WTC11 (cell line): Measurements from ENCODE around the gene KCNC3. TPM values are rescaled to one million over a fixed set of nuclear protein-coding genes. Genes with fewer than 3 reads are reported as not detected.

Experiments used
- ATAC-seq: fragments of 200-7000 bp; cut with Tn5 transposase; 2 replicates; pipeline ENCODE4 v1.10.0; 2021; ENCODE audit warnings: mild to moderate bottlenecking, moderate library complexity
- CTCF ChIA-PET: fragments of 300-600 bp; sonication (Branson Sonifier 250); formaldehyde crosslinking; loops from one replicate; lab custom pipeline; 2021; ENCODE audit warnings: antibody characterized with exemption; lab: Charles Lee
- POLR2A ChIA-PET: fragments of 350-600 bp; sonication (Branson Sonifier 250); formaldehyde crosslinking; loops from one replicate; lab custom pipeline; 2021; ENCODE audit warnings: antibody characterized with exemption; lab: Charles Lee
- DNase-seq: peaks from one replicate; pipeline ENCODE4 v3.0.0; 2021; ENCODE audit warnings: low spot score
- H3K27ac Mint-ChIP-seq: 2 replicates; pipeline ENCODE4 v1.8.0; 2021; ENCODE audit warnings: mixed read lengths
- H3K27me3 Mint-ChIP-seq: 2 replicates; pipeline ENCODE4 v1.8.0; 2021; ENCODE audit warnings: low read depth, mild to moderate bottlenecking, moderate library complexity, mixed read lengths
- H3K36me3 Mint-ChIP-seq: 2 replicates; pipeline ENCODE4 v1.8.0; 2021; ENCODE audit warnings: mixed read lengths
- H3K4me1 Mint-ChIP-seq: 2 replicates; pipeline ENCODE4 v1.8.0; 2022; ENCODE audit warnings: mixed read lengths
- H3K4me3 Mint-ChIP-seq: 2 replicates; pipeline ENCODE4 v1.8.0; 2021; ENCODE audit warnings: mild to moderate bottlenecking, moderate library complexity, mixed read lengths
- H3K9me3 Mint-ChIP-seq: 2 replicates; pipeline ENCODE4 v1.8.0; 2021; ENCODE audit warnings: mixed read lengths
- CBFB ChIP-seq: sonication (generic); formaldehyde crosslinking; IDR thresholded peaks from 2 replicates; pipeline ENCODE4 v1.8.1; 2022; ENCODE audit warnings: mild to moderate bottlenecking, low read depth, missing genetic modification reagents
- CREB1 ChIP-seq: sonication (generic); formaldehyde crosslinking; IDR thresholded peaks from 2 replicates; pipeline ENCODE4 v1.8.0; 2023; ENCODE audit warnings: mild to moderate bottlenecking, missing genetic modification reagents
- ELF4 ChIP-seq: sonication (generic); formaldehyde crosslinking; IDR thresholded peaks from 2 replicates; pipeline ENCODE4 v1.8.1; 2022; ENCODE audit warnings: low read depth, mild to moderate bottlenecking, moderate library complexity, missing genetic modification reagents
- ERG ChIP-seq: fragments of 250-450 bp; sonication (Bioruptor Pico); IDR thresholded peaks from 2 replicates; pipeline ENCODE4 v1.8.0; 2021; ENCODE audit warnings: mild to moderate bottlenecking
- ESRRA ChIP-seq: sonication (generic); formaldehyde crosslinking; IDR thresholded peaks from 2 replicates; pipeline ENCODE4 v1.8.1; 2022; ENCODE audit warnings: mild to moderate bottlenecking, missing genetic modification reagents, borderline replicate concordance
- NFYB ChIP-seq: sonication (generic); formaldehyde crosslinking; conservative IDR thresholded peaks from 2 replicates; pipeline ENCODE4 v1.8.0; 2022; ENCODE audit warnings: low read depth, missing genetic modification reagents
- RORB ChIP-seq: fragments of 250-450 bp; sonication (Bioruptor Pico); IDR thresholded peaks from 2 replicates; pipeline ENCODE4 v1.9.0; 2021; ENCODE audit warnings: mild to moderate bottlenecking
- ZNF263 ChIP-seq: sonication (generic); formaldehyde crosslinking; IDR thresholded peaks from 2 replicates; pipeline ENCODE4 v1.8.1; 2022; ENCODE audit warnings: low read depth, mild to moderate bottlenecking, moderate library complexity, missing genetic modification reagents
- ZNF317 ChIP-seq: sonication (generic); formaldehyde crosslinking; IDR thresholded peaks from 2 replicates; pipeline ENCODE4 v1.8.1; 2023; ENCODE audit warnings: low read depth, mild to moderate bottlenecking, moderate library complexity, missing genetic modification reagents, borderline replicate concordance
- total RNA-seq: library from RNA; stranded (reverse); gene quantifications from 3 replicates; pipeline ENCODE4 v1.2.3, GENCODE V29; 2021
- TF ChIP-seq, protein P1 (sequence below): sonication (generic); formaldehyde crosslinking; IDR thresholded peaks from 2 replicates; pipeline ENCODE4 v1.8.0; 2023; ENCODE audit warnings: missing genetic modification reagents, mild to moderate bottlenecking, borderline replicate concordance
- TF ChIP-seq, protein P2 (sequence below): sonication (generic); formaldehyde crosslinking; IDR thresholded peaks from 2 replicates; pipeline ENCODE4 v1.8.0; 2022; ENCODE audit warnings: mild to moderate bottlenecking, missing genetic modification reagents
- TF ChIP-seq, protein P3 (sequence below): sonication (generic); formaldehyde crosslinking; IDR thresholded peaks from 2 replicates; pipeline ENCODE4 v1.8.1; 2022; ENCODE audit warnings: low read depth, missing genetic modification reagents, borderline replicate concordance
- TF ChIP-seq, protein P4 (sequence below): sonication (generic); formaldehyde crosslinking; IDR thresholded peaks from 2 replicates; pipeline ENCODE4 v1.8.1; 2023; ENCODE audit warnings: mild to moderate bottlenecking, moderate library complexity, missing genetic modification reagents
- TF ChIP-seq, protein P5 (sequence below): sonication (generic); formaldehyde crosslinking; IDR thresholded peaks from 2 replicates; pipeline ENCODE4 v1.8.0; 2023; ENCODE audit warnings: missing genetic modification reagents

KCNC3 gene
- total RNA-seq, 1 experiment from 2014 or later: 8.5 TPM

GRCh38 chr19:50362656-50363424 is 33.7 kb upstream of the KCNC3 start:
- H3K9me3 Mint-ChIP-seq: 0 out of 2 replicates have a peak, but pooled peaks cover 5% of the 10 kb centered on the region
- POLR2A ChIA-PET: no interaction called here
- H3K36me3 Mint-ChIP-seq: no peaks in the 10 kb centered on the region
- ATAC-seq: no peak
- H3K27ac Mint-ChIP-seq: no peak overlapping the region
- TF ChIP-seq, protein P1, sequence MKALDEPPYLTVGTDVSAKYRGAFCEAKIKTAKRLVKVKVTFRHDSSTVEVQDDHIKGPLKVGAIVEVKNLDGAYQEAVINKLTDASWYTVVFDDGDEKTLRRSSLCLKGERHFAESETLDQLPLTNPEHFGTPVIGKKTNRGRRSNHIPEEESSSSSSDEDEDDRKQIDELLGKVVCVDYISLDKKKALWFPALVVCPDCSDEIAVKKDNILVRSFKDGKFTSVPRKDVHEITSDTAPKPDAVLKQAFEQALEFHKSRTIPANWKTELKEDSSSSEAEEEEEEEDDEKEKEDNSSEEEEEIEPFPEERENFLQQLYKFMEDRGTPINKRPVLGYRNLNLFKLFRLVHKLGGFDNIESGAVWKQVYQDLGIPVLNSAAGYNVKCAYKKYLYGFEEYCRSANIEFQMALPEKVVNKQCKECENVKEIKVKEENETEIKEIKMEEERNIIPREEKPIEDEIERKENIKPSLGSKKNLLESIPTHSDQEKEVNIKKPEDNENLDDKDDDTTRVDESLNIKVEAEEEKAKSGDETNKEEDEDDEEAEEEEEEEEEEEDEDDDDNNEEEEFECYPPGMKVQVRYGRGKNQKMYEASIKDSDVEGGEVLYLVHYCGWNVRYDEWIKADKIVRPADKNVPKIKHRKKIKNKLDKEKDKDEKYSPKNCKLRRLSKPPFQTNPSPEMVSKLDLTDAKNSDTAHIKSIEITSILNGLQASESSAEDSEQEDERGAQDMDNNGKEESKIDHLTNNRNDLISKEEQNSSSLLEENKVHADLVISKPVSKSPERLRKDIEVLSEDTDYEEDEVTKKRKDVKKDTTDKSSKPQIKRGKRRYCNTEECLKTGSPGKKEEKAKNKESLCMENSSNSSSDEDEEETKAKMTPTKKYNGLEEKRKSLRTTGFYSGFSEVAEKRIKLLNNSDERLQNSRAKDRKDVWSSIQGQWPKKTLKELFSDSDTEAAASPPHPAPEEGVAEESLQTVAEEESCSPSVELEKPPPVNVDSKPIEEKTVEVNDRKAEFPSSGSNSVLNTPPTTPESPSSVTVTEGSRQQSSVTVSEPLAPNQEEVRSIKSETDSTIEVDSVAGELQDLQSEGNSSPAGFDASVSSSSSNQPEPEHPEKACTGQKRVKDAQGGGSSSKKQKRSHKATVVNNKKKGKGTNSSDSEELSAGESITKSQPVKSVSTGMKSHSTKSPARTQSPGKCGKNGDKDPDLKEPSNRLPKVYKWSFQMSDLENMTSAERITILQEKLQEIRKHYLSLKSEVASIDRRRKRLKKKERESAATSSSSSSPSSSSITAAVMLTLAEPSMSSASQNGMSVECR (CRISPR knock-in tag): no peak
- TF ChIP-seq, all 79 proteins: peak for 0
- CTCF ChIA-PET: interaction anchor here (0.5 to 2.8 kb wide), 7 partner anchors 34 to 193 kb away, joined by 3 to 8 read pairs (median 3); partner anchors contain the start of gene KCNC3
- DNase-seq: no peak
- no peak overlapping the region for H3K4me3 Mint-ChIP-seq
- H3K27me3 Mint-ChIP-seq: peaks cover 25% of the 10 kb centered on the region
- H3K4me1 Mint-ChIP-seq: no peaks in the 10 kb centered on the region

DNA sequence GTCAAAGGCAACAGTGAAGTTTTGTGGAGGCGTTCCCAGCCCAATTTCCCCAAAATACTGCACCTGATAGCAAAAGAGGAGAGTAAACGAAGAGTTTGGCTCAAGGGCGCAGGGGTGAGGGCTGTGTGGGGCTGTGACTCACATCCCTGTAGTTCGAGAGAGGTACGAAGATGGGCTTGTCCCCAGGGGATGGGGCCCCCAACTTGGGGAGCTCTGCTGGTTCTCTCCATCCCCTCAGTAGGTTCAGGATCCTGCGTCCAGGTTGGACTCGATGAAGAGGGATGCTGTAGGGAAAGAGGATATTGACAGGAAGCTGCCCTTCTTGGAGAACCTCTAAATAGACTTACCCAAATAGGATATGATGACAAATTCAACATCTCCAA is 32.8 kb upstream of the KCNC3 start:
- CTCF ChIA-PET: interaction anchor here (0.9 to 2.8 kb wide), 5 partner anchors 53 to 194 kb away, joined by 3 to 8 read pairs (median 4); no protein-coding TSS in a partner anchor
- peaks cover 25% of the 10 kb centered on the region for H3K27me3 Mint-ChIP-seq
- POLR2A ChIA-PET: no interaction called here
- no peaks in the 10 kb centered on the region for H3K36me3 Mint-ChIP-seq
- H3K4me3 Mint-ChIP-seq: no peak overlapping the region
- peaks cover 2% of the 10 kb centered on the region; the same call in 1 of the 2 replicates for H3K4me1 Mint-ChIP-seq
- 0 out of 2 replicates have a peak, but pooled peaks cover 5% of the 10 kb centered on the region for H3K9me3 Mint-ChIP-seq
- no peak overlapping the region for H3K27ac Mint-ChIP-seq
- no peak for TF ChIP-seq ZNF317 (CRISPR knock-in tag)
- TF ChIP-seq, protein P2, sequence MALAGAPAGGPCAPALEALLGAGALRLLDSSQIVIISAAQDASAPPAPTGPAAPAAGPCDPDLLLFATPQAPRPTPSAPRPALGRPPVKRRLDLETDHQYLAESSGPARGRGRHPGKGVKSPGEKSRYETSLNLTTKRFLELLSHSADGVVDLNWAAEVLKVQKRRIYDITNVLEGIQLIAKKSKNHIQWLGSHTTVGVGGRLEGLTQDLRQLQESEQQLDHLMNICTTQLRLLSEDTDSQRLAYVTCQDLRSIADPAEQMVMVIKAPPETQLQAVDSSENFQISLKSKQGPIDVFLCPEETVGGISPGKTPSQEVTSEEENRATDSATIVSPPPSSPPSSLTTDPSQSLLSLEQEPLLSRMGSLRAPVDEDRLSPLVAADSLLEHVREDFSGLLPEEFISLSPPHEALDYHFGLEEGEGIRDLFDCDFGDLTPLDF: no peak
- TF ChIP-seq CREB1 (CRISPR knock-in tag): no peak
- TF ChIP-seq, protein P3, sequence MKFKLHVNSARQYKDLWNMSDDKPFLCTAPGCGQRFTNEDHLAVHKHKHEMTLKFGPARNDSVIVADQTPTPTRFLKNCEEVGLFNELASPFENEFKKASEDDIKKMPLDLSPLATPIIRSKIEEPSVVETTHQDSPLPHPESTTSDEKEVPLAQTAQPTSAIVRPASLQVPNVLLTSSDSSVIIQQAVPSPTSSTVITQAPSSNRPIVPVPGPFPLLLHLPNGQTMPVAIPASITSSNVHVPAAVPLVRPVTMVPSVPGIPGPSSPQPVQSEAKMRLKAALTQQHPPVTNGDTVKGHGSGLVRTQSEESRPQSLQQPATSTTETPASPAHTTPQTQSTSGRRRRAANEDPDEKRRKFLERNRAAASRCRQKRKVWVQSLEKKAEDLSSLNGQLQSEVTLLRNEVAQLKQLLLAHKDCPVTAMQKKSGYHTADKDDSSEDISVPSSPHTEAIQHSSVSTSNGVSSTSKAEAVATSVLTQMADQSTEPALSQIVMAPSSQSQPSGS (CRISPR knock-in tag): no peak
- TF ChIP-seq RORB: no peak
- TF ChIP-seq CBFB (CRISPR knock-in tag): no peak
- no peak for TF ChIP-seq ELF4 (CRISPR knock-in tag)
- no peak for TF ChIP-seq ZNF263 (CRISPR knock-in tag)
- DNase-seq (no peak), ATAC-seq (no peak)

- 0 out of 2 replicates have a peak, but pooled peaks cover 5% of the 10 kb centered on the region for H3K9me3 Mint-ChIP-seq
- POLR2A ChIA-PET: no interaction called here
- peak; percentile 36 for DNase-seq
Measured at GRCh38 chr19:50361290-50362029, 32.3 kb upstream of the KCNC3 start.

More at GRCh38 chr19:50361290-50362029, 32.3 kb upstream of the KCNC3 start:
- Mint-ChIP-seq H3K27me3 (peaks cover 25% of the 10 kb centered on the region), H3K4me1 (peaks cover 2% of the 10 kb centered on the region; the same call in 1 of the 2 replicates), H3K4me3 (no peak overlapping the region), H3K27ac (no peak overlapping the region), H3K36me3 (no peaks in the 10 kb centered on the region)
- ATAC-seq: peak; percentile 65
- TF ChIP-seq ESRRA (CRISPR knock-in tag) (no peak), ERG (CRISPR knock-in tag) (no peak), NFYB (no peak)
- TF ChIP-seq, protein P4, sequence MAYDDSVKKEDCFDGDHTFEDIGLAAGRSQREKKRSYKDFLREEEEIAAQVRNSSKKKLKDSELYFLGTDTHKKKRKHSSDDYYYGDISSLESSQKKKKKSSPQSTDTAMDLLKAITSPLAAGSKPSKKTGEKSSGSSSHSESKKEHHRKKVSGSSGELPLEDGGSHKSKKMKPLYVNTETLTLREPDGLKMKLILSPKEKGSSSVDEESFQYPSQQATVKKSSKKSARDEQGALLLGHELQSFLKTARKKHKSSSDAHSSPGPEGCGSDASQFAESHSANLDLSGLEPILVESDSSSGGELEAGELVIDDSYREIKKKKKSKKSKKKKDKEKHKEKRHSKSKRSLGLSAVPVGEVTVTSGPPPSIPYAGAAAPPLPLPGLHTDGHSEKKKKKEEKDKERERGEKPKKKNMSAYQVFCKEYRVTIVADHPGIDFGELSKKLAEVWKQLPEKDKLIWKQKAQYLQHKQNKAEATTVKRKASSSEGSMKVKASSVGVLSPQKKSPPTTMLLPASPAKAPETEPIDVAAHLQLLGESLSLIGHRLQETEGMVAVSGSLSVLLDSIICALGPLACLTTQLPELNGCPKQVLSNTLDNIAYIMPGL (CRISPR knock-in tag): no peak
- TF ChIP-seq, protein P5, sequence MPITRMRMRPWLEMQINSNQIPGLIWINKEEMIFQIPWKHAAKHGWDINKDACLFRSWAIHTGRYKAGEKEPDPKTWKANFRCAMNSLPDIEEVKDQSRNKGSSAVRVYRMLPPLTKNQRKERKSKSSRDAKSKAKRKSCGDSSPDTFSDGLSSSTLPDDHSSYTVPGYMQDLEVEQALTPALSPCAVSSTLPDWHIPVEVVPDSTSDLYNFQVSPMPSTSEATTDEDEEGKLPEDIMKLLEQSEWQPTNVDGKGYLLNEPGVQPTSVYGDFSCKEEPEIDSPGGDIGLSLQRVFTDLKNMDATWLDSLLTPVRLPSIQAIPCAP: no peak
- CTCF ChIA-PET: interaction anchor here (0.9 to 2.8 kb wide), 8 partner anchors 12 to 245 kb away, joined by 3 to 8 read pairs (median 4); no protein-coding TSS in a partner anchor
